ENCODE results near the gene GPR141. TPM values are rescaled to one million over a fixed set of nuclear protein-coding genes. Genes with fewer than 3 reads are reported as not detected.

The GPR141 gene
- polyA plus RNA-seq, 1 experiment, result not detected

DNA sequence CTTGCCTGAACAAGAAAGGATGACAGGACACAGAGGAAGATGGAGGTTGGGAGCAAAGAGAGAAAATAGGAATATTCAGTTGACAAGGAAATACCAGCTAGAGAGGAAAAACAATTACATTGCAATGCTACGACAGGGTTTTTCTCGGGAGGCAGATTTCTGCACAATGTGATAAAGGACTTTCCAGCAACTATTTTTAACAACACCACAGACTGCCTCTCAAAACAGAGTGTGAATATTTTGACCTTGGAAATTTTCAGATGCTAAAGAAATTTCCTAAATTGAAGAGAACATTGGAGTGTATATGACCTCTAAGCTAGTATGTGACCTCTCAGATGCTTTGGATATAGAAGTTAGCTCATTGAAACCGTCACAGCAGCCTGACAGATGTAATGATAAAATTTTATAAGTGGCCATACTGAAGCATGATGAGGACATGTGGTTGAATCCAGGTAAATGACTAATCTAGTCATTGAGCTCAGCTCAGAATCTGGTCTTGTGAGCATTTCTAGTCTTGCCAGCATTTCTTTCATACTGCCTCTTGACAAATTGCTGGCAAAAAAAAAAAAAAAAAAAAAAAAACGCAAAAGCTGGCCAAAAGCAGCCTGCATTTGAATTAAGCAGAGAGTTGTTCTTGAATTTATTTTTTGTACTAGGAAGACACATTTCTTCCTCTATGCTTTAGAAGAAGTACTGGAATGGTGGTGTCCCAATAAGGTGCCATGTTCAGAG, 24.4 kb downstream of the GPR141 start:
- Histone ChIP-seq H3K9me3 (ENCODE audit: control insufficient read depth, insufficient read depth, low read length) (peaks cover 18% of the 10 kb centered on the region), H3K27me3 (ENCODE audit: control insufficient read depth, insufficient read depth, low read length) (no peaks in the 10 kb centered on the region), H3K4me3 (ENCODE audit: low read depth, low read length) (no peak overlapping the region), H3K27ac (ENCODE audit: low read depth, low read length) (no peak overlapping the region)
- TF ChIP-seq, protein P1, sequence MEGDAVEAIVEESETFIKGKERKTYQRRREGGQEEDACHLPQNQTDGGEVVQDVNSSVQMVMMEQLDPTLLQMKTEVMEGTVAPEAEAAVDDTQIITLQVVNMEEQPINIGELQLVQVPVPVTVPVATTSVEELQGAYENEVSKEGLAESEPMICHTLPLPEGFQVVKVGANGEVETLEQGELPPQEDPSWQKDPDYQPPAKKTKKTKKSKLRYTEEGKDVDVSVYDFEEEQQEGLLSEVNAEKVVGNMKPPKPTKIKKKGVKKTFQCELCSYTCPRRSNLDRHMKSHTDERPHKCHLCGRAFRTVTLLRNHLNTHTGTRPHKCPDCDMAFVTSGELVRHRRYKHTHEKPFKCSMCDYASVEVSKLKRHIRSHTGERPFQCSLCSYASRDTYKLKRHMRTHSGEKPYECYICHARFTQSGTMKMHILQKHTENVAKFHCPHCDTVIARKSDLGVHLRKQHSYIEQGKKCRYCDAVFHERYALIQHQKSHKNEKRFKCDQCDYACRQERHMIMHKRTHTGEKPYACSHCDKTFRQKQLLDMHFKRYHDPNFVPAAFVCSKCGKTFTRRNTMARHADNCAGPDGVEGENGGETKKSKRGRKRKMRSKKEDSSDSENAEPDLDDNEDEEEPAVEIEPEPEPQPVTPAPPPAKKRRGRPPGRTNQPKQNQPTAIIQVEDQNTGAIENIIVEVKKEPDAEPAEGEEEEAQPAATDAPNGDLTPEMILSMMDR (IDR thresholded peaks at IDR 0.05; ENCODE audit: low read depth, low read length), result no peak
- CTCF ChIA-PET, result interaction anchor here (0.6 kb wide), 1 partner anchor 8 kb away, joined by 3 read pairs; no protein-coding TSS in a partner anchor
- DNase-seq (ENCODE audit: low read depth, low spot score), result no peak
- POLR2A ChIA-PET, result no interaction called here

DNA sequence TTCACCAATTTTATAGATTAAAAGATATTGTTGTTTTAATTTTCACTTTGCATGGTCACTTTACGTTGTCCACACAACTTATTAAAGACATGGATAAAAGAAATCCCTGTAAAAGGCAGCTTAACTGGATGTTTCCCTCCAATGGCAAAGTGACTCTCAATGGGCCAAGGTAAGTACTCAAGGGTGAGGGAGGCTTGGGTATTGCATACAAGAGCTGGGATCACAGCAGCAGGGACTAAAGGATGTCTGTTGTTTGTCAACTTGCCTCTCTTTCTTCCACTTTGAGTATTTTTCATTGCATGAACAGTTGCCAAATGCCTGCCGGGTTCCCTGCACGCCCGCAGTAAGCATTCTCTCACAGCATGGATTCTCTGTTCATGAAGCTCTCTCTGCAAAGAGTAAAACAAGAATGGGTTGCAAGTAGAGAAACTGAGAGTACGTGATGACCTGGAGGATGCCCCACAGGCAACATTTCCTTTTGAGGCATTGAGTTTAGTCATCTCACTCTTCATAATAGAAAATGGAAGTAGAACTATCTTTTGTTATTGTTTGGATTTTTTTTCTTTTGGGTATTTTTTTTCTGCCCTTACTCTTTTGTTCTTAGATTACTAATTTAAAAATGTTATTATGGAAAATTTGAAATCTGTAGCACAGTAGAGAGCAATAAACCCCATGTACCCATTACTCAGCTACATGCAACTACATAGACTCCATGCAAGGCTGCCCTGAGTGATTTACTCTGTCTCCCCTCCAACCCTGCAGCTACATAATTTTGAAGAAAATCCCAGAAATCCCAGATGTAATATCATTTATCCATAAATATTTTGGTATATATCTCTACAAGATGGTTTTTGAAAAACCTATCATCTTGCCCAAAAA, 26.3 kb downstream of the GPR141 start:
- H3K4me3 ChIP-seq (ENCODE audit: low read depth, low read length), result no peak overlapping the region
- POLR2A ChIA-PET, result no interaction called here
- no peak for DNase-seq (ENCODE audit: low read depth, low spot score)
- H3K9me3 ChIP-seq (ENCODE audit: control insufficient read depth, insufficient read depth, low read length), result peaks cover 19% of the 10 kb centered on the region
- no peak overlapping the region for H3K27ac ChIP-seq (ENCODE audit: low read depth, low read length)
- TF ChIP-seq, protein P1 (IDR thresholded peaks at IDR 0.05; ENCODE audit: low read depth, low read length), result no peak
- H3K27me3 ChIP-seq (ENCODE audit: control insufficient read depth, insufficient read depth, low read length), result no peaks in the 10 kb centered on the region
- CTCF ChIA-PET, result no interaction called here

DNA sequence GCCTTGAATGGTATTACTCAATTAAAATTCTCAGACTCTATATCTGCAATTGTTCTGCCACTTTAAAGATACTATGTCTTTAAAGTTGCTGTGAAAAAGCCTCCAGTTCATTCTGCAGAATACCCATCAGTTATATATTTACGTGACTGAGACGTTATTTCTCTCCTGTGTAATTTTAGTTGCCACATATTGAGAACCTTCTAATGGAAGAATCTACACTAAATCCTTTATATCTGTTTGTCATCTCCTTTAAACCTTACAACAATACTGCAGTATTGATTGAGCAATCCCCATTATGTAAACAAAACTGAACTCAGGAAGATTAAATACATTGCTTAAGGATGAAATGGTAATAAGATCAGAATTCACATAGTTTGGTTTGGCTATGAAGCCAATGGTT, 30.0 kb downstream of the GPR141 start:
- POLR2A ChIA-PET, result no interaction called here

GRCh38 chr7:37714606-37715005, 31.0 kb downstream of the GPR141 start:
- POLR2A ChIA-PET, result no interaction called here
- no peak for DNase-seq (ENCODE audit: low read depth, low spot score)
- Histone ChIP-seq H3K4me3 (ENCODE audit: low read depth, low read length) (no peak overlapping the region), H3K9me3 (ENCODE audit: control insufficient read depth, insufficient read depth, low read length) (peaks cover 21% of the 10 kb centered on the region), H3K27me3 (ENCODE audit: control insufficient read depth, insufficient read depth, low read length) (no peaks in the 10 kb centered on the region), H3K27ac (ENCODE audit: low read depth, low read length) (no peak overlapping the region)
- TF ChIP-seq, protein P1 (IDR thresholded peaks at IDR 0.05; ENCODE audit: low read depth, low read length), result no peak
- CTCF ChIA-PET, result no interaction called here

More for the DNA sequence above, 30.0 kb downstream of the GPR141 start:
- CTCF ChIA-PET, result no interaction called here
- DNase-seq (ENCODE audit: low read depth, low spot score), result no peak
- Histone ChIP-seq H3K27me3 (ENCODE audit: control insufficient read depth, insufficient read depth, low read length) (no peaks in the 10 kb centered on the region), H3K27ac (ENCODE audit: low read depth, low read length) (no peak overlapping the region), H3K9me3 (ENCODE audit: control insufficient read depth, insufficient read depth, low read length) (peaks cover 18% of the 10 kb centered on the region), H3K4me3 (ENCODE audit: low read depth, low read length) (no peak overlapping the region)
- TF ChIP-seq, protein P1 (IDR thresholded peaks at IDR 0.05; ENCODE audit: low read depth, low read length), result no peak

GRCh38 chr7:37718585-37718984, 35.0 kb downstream of the GPR141 start:
- Histone ChIP-seq H3K27me3 (ENCODE audit: control insufficient read depth, insufficient read depth, low read length) (no peaks in the 10 kb centered on the region), H3K27ac (ENCODE audit: low read depth, low read length) (no peak overlapping the region), H3K4me3 (ENCODE audit: low read depth, low read length) (no peak overlapping the region), H3K9me3 (ENCODE audit: control insufficient read depth, insufficient read depth, low read length) (peaks cover 23% of the 10 kb centered on the region)
- ChIA-PET CTCF (no interaction called here), POLR2A (no interaction called here)
- TF ChIP-seq, protein P1 (IDR thresholded peaks at IDR 0.05; ENCODE audit: low read depth, low read length), result no peak
- DNase-seq (ENCODE audit: low read depth, low spot score), result no peak
